HepG2 (cell line): ENCODE measurements around the gene KRT17. TPM values are rescaled to one million over a fixed set of nuclear protein-coding genes. Genes with fewer than 3 reads are reported as not detected.
"Not testable (repeated sequence)": the region's sequence is repeated elsewhere in the genome, so short reads cannot be mapped to it uniquely, and the experiment has no call there.

Experiments
- ATAC-seq: fragments of 200-7000 bp; cut with Tn5 transposase; 3 replicates; pipeline ENCODE4 v1.9.1; 2020; ENCODE audit warnings: mild to moderate bottlenecking, moderate library complexity
- BruUV-seq: library from RNA; stranded (reverse); fragments of 400-500 nt; replicated peaks from 2 replicates; lab custom pipeline; 2021; lab: Mats Ljungman, UMichigan
- CTCF ChIA-PET: fragments of 300-600 bp; formaldehyde crosslinking; extraction: SDS; loops from one replicate; lab custom pipeline; 2021; ENCODE audit warnings: low total read pairs, inconsistent platforms, low intra/inter-chr PET ratio; lab: Yijun Ruan, JAX
- POLR2A ChIA-PET: fragments of 350-600 bp; sonication (Branson Sonifier 250); formaldehyde crosslinking; loops from one replicate; lab custom pipeline; 2020; ENCODE audit warnings: antibody characterized with exemption, inconsistent platforms; lab: Yijun Ruan, JAX
- DNase-seq: peaks from one replicate; pipeline ENCODE4 v3.0.0-alpha.2; 2015; ENCODE audit warnings: low spot score
- FAIRE-seq: peaks from 3 replicates; lab custom pipeline; 2011; peaks lifted over from hg19 to GRCh38; lab: Jason Lieb, UNC
- H2AFZ ChIP-seq: one replicate; pipeline ENCODE4 v1.6.1; 2011; ENCODE audit warnings: low read length, inconsistent platforms
- H3K27ac ChIP-seq: fragments of 300-600 bp; 3 replicates; pipeline ENCODE4 v1.8.0; 2011; ENCODE audit warnings: mixed run types, mild to moderate bottlenecking, mixed read lengths, low read length, inconsistent platforms; ENCODE audit not compliant: insufficient read depth; ENCODE audit errors: extremely low read length
- H3K27me3 ChIP-seq, 2 experiments: fragments of 200-600 bp in 1 of 2; 2 replicates in 1 of 2; 3 replicates in 1 of 2; pipeline versions ENCODE4 v1.6.0 to v1.8.0; 2011; ENCODE audit warnings: low read length in 2 of 2, mild to moderate bottlenecking in 2 of 2, moderate library complexity in 2 of 2, inconsistent platforms in 1 of 2; ENCODE audit not compliant: insufficient read depth in 2 of 2, control insufficient read depth in 1 of 2
- H3K36me3 ChIP-seq, 2 experiments: fragments of 200-600 bp in 1 of 2; replicated peaks in 1 of 2; 2 replicates in 1 of 2; 3 replicates in 1 of 2; pipeline versions ENCODE4 v1.5.1 to v1.8.0; 2011; ENCODE audit warnings: low read length in 2 of 2, inconsistent platforms in 1 of 2; ENCODE audit not compliant: insufficient read depth in 2 of 2, control insufficient read depth in 1 of 2
- H3K4me1 ChIP-seq: 2 replicates; pipeline ENCODE4 v1.5.1; 2012; ENCODE audit warnings: low read length, inconsistent platforms; ENCODE audit not compliant: insufficient read depth
- H3K4me2 ChIP-seq: 2 replicates; pipeline ENCODE4 v1.6.0; 2011; ENCODE audit warnings: low read depth, low read length, inconsistent platforms
- H3K4me3 ChIP-seq, 3 experiments: fragments of 200-600 bp in 1 of 3; sonication (generic), shearing (Covaris generic) in 1 of 3; replicated peaks in 1 of 3; 2 replicates each; pipeline ENCODE4 v1.5.1; 2011 to 2016; ENCODE audit warnings: low read length in 3 of 3, inconsistent platforms in 2 of 3, low read depth in 2 of 3, mild to moderate bottlenecking in 2 of 3, control low read depth in 1 of 3, mixed read lengths in 1 of 3; ENCODE audit not compliant: insufficient read depth in 1 of 3
- H3K79me2 ChIP-seq: one replicate; pipeline ENCODE4 v1.6.1; 2011; ENCODE audit warnings: low read length, inconsistent platforms; ENCODE audit not compliant: insufficient read depth
- H3K9ac ChIP-seq: 2 replicates; pipeline ENCODE4 v1.6.0; 2011; ENCODE audit warnings: mild to moderate bottlenecking, low read depth, low read length, inconsistent platforms; ENCODE audit not compliant: insufficient read depth
- H3K9me3 ChIP-seq: 2 replicates; pipeline ENCODE4 v1.5.1; 2012; ENCODE audit warnings: mild to moderate bottlenecking, low read length
- H4K20me1 ChIP-seq: 2 replicates; pipeline ENCODE4 v1.6.0; 2011; ENCODE audit warnings: inconsistent platforms, mild to moderate bottlenecking, low read length, moderate library complexity; ENCODE audit not compliant: insufficient read depth
- NRL ChIP-seq: sonication (generic); formaldehyde crosslinking; IDR thresholded peaks from 2 replicates; pipeline ENCODE4 v1.5.0; 2020; ENCODE audit warnings: missing genetic modification reagents, mild to moderate bottlenecking, moderate library complexity, borderline replicate concordance
- ZKSCAN8 ChIP-seq: IDR thresholded peaks from 2 replicates; pipeline ENCODE4 v1.6.1; 2016; ENCODE audit warnings: borderline replicate concordance, missing genetic modification reagents, missing compliant biosample characterization
- ZNF3 ChIP-seq: IDR thresholded peaks from 2 replicates; pipeline ENCODE4 v1.7.0; 2017; ENCODE audit warnings: inconsistent platforms
- ZNF646 ChIP-seq: sonication (generic); formaldehyde crosslinking; IDR thresholded peaks from 2 replicates; pipeline ENCODE4 v1.9.0; 2021; ENCODE audit warnings: mild to moderate bottlenecking, missing genetic modification reagents
- WGBS: methylation state at CpG from one replicate; pipeline ENCODE4 v1.1.6; 2017; ENCODE audit warnings: low lambda C conversion rate; 5-methylcytosine and 5-hydroxymethylcytosine counted together
- in situ Hi-C: cut with HindIII; loops from 2 replicates; pipeline ENCODE4 v1.10.0; 2017; ENCODE audit warnings: low pct_unique_long_range_greater_than_20kb; ENCODE audit not compliant: extremely low pct_ligation_motif_present
- intact Hi-C: fragments of 100-400 bp; cut with micrococcal nuclease; formaldehyde crosslinking; loops from one replicate; pipeline ENCODE4 v1.10.0; 2022; ENCODE audit not compliant: unreplicated experiment
- polyA plus RNA-seq, 8 experiments: library from polyadenylated mRNA; depleted of rRNA in 3 of 8; stranded (reverse) in 7 of 8; unstranded in 1 of 8; fragments of >200 nt; fragmentation: Illumina TruSeq in 4 of 8; extraction: Trizol in 4 of 8; gene quantifications; 2 replicates each; pipeline versions ENCODE4 v1.2.1 to v1.2.3, GENCODE V29; 2011 to 2016; ENCODE audit warnings: low read depth in 4 of 8, missing spikeins in 1 of 8, mixed read lengths in 1 of 8; ENCODE audit not compliant: insufficient read depth in 1 of 8
- total RNA-seq, 5 experiments: library from RNA; depleted of rRNA; stranded (reverse); fragments of >200 nt; fragmentation: Illumina TruSeq; extraction: Trizol; gene quantifications; 2 replicates each; pipeline ENCODE4 v1.2.3, GENCODE V29; 2016; ENCODE audit warnings: low read depth in 1 of 5

KRT17 gene
- total and polyA plus RNA-seq, 2 of the 13 experiments (the other 11 are each of a cell fraction or from before 2014, with no cell fraction given) = 0.38 to 0.82 TPM

- in situ Hi-C loops = no loop called here
- peak; percentile 34; the same call in 2 of the 3 replicates for ATAC-seq
- FAIRE-seq = peak; percentile 21
- Histone ChIP-seq H3K9ac (no peak overlapping the region), H2AFZ (no peak overlapping the region)
- TF ChIP-seq NRL (no peak), ZNF3 (CRISPR knock-in tag) (peak; percentile 44; the same call in 1 of the 2 replicates), ZKSCAN8 (CRISPR knock-in tag) (peak; percentile 62; the same call in 1 of the 2 replicates), ZNF646 (CRISPR knock-in tag) (0 out of 2 replicates have a peak, but pooled peaks have one; percentile 29)
- TF ChIP-seq, all 625 proteins: peak for 3
- Histone ChIP-seq H3K4me3 (no peak overlapping the region), H3K9me3 (no peaks in the 10 kb centered on the region), H3K4me2 (no peak overlapping the region), H3K27me3 (peaks cover 2 to 27% of the 10 kb centered on the region in 2 experiments; a peak in 3 of 5 replicates), H3K36me3 (no peaks in the 10 kb centered on the region), H4K20me1 (no peaks in the 10 kb centered on the region), H3K4me1 (peaks cover 21% of the 10 kb centered on the region), H3K27ac (no peak overlapping the region), H3K79me2 (no peaks in the 10 kb centered on the region)
- BruUV-seq = no TSS peak
- 3% methylated on average over 13 of the region's 13 CpGs for WGBS
- POLR2A ChIA-PET = no interaction called here
- CTCF ChIA-PET = no interaction called here
- no peak for DNase-seq
- intact Hi-C loops = loop anchor here (10.0 kb wide), 1 partner anchor 68 kb away; the partner anchor contains the start of gene KRT9
Observed at GRCh38 chr17:41642252-41643156, 18.1 kb upstream of the KRT17 start.

GRCh38 chr17:41640596-41640995 is 16.2 kb upstream of the KRT17 start:
- H3K9me3 ChIP-seq, CTCF ChIA-PET, FAIRE-seq, H4K20me1 ChIP-seq, BruUV-seq, H3K79me2 ChIP-seq, H3K4me3 ChIP-seq, H3K4me2 ChIP-seq, in situ Hi-C loops, H2AFZ ChIP-seq, H3K36me3 ChIP-seq, POLR2A ChIA-PET, H3K27ac ChIP-seq, ATAC-seq, DNase-seq, H3K9ac ChIP-seq: not testable (repeated sequence)
- intact Hi-C loops = loop anchor here (10.0 kb wide), 1 partner anchor 66 kb away; the partner anchor contains the start of gene KRT9
- peaks cover 4 to 33% of the 10 kb centered on the region in 2 experiments; a peak in 3 of 5 replicates for H3K27me3 ChIP-seq
- WGBS = 65% methylated on average over 5 of the region's 5 CpGs
- H3K4me1 ChIP-seq = peaks cover 13% of the 10 kb centered on the region
